Adipocyte (in vitro differentiated cells): ENCODE measurements around the gene USP40.
A peak's percentile ranks its signal among the peaks of the same experiment; 100 is the strongest.

ENCODE experiments used
- DNase-seq: peaks from one replicate; pipeline ENCODE4 v3.0.0-alpha.2; 2015; ENCODE audit warnings: low read depth
- H3K27me3 ChIP-seq: replicated peaks from 2 replicates; pipeline ENCODE4 v1.7.0; 2013; ENCODE audit warnings: mild to moderate bottlenecking, low read length, moderate library complexity; ENCODE audit not compliant: control insufficient read depth, insufficient read depth
- H3K36me3 ChIP-seq: 2 replicates; pipeline ENCODE4 v1.7.0; 2013; ENCODE audit warnings: low read length, mild to moderate bottlenecking, moderate library complexity; ENCODE audit not compliant: control insufficient read depth, insufficient read depth, severe bottlenecking
- H3K4me1 ChIP-seq: 2 replicates; pipeline ENCODE4 v1.7.0; 2013; ENCODE audit warnings: mild to moderate bottlenecking, low read length, moderate library complexity; ENCODE audit not compliant: control insufficient read depth, insufficient read depth
- H3K4me3 ChIP-seq: 2 replicates; pipeline ENCODE4 v1.7.0; 2013; ENCODE audit warnings: mild to moderate bottlenecking, low read length, moderate library complexity
- H3K9ac ChIP-seq: 2 replicates; pipeline ENCODE4 v1.7.0; 2013; ENCODE audit warnings: mild to moderate bottlenecking, low read length, moderate library complexity
- H3K9me3 ChIP-seq: 2 replicates; pipeline ENCODE4 v1.7.0; 2013; ENCODE audit warnings: mild to moderate bottlenecking, low read length, moderate library complexity; ENCODE audit not compliant: control insufficient read depth

USP40 gene

GRCh38 chr2:233453111-233453915 is 113.3 kb downstream of the USP40 start:
- Histone ChIP-seq H3K9ac (no peak overlapping the region), H3K4me3 (no peak overlapping the region), H3K9me3 (no peaks in the 10 kb centered on the region), H3K4me1 (no peaks in the 10 kb centered on the region), H3K36me3 (peaks cover 31% of the 10 kb centered on the region), H3K27me3 (no peaks in the 10 kb centered on the region)
- no peak for DNase-seq

- Histone ChIP-seq H3K9me3 (no peaks in the 10 kb centered on the region), H3K27me3 (no peaks in the 10 kb centered on the region), H3K4me3 (no peak overlapping the region), H3K4me1 (no peaks in the 10 kb centered on the region), H3K36me3 (peaks cover 24% of the 10 kb centered on the region), H3K9ac (no peak overlapping the region)
- DNase-seq = no peak
Observed at GRCh38 chr2:233451950-233452349, 114.6 kb downstream of the USP40 start.

GRCh38 chr2:233450864-233451575 is 115.6 kb downstream of the USP40 start:
- Histone ChIP-seq H3K4me3 (no peak overlapping the region), H3K27me3 (no peaks in the 10 kb centered on the region), H3K4me1 (peaks cover 7% of the 10 kb centered on the region), H3K9me3 (no peaks in the 10 kb centered on the region), H3K36me3 (peaks cover 19% of the 10 kb centered on the region), H3K9ac (no peak overlapping the region)
- no peak for DNase-seq

GRCh38 chr2:233449921-233450863 is 116.4 kb downstream of the USP40 start:
- no peak for DNase-seq
- Histone ChIP-seq H3K4me1 (peaks cover 10% of the 10 kb centered on the region), H3K27me3 (no peaks in the 10 kb centered on the region), H3K36me3 (peaks cover 16% of the 10 kb centered on the region), H3K9me3 (no peaks in the 10 kb centered on the region), H3K9ac (no peak overlapping the region), H3K4me3 (no peak overlapping the region)

GRCh38 chr2:233449081-233449901 is 117.3 kb downstream of the USP40 start:
- Histone ChIP-seq H3K27me3 (no peaks in the 10 kb centered on the region), H3K9ac (no peak overlapping the region), H3K36me3 (peaks cover 8% of the 10 kb centered on the region), H3K9me3 (no peaks in the 10 kb centered on the region), H3K4me1 (peaks cover 10% of the 10 kb centered on the region), H3K4me3 (no peak overlapping the region)
- peak; percentile 83 for DNase-seq

GRCh38 chr2:233448575-233448974 is 118.0 kb downstream of the USP40 start:
- H3K27me3 ChIP-seq = no peaks in the 10 kb centered on the region
- peaks cover 10% of the 10 kb centered on the region for H3K4me1 ChIP-seq
- no peak overlapping the region for H3K9ac ChIP-seq
- H3K9me3 ChIP-seq = no peaks in the 10 kb centered on the region
- DNase-seq = no peak
- H3K36me3 ChIP-seq = peaks cover 8% of the 10 kb centered on the region
- H3K4me3 ChIP-seq = no peak overlapping the region

GRCh38 chr2:233448220-233448559 is 118.4 kb downstream of the USP40 start:
- Histone ChIP-seq H3K4me1 (peaks cover 10% of the 10 kb centered on the region), H3K4me3 (no peak overlapping the region), H3K27me3 (no peaks in the 10 kb centered on the region), H3K9ac (no peak overlapping the region), H3K9me3 (no peaks in the 10 kb centered on the region), H3K36me3 (peaks cover 8% of the 10 kb centered on the region)
- DNase-seq = no peak

GRCh38 chr2:233447506-233448219 is 118.9 kb downstream of the USP40 start:
- Histone ChIP-seq H3K36me3 (peaks cover 8% of the 10 kb centered on the region), H3K4me3 (no peak overlapping the region), H3K4me1 (peaks cover 10% of the 10 kb centered on the region), H3K9me3 (no peaks in the 10 kb centered on the region), H3K27me3 (no peaks in the 10 kb centered on the region), H3K9ac (no peak overlapping the region)
- no peak for DNase-seq

- Histone ChIP-seq H3K27me3 (no peaks in the 10 kb centered on the region), H3K9me3 (no peaks in the 10 kb centered on the region), H3K4me1 (peaks cover 10% of the 10 kb centered on the region), H3K4me3 (no peak overlapping the region), H3K9ac (no peak overlapping the region), H3K36me3 (no peaks in the 10 kb centered on the region)
- no peak for DNase-seq
Observed at GRCh38 chr2:233446606-233447305, 119.8 kb downstream of the USP40 start.

GRCh38 chr2:233446121-233446520 is 120.5 kb downstream of the USP40 start:
- no peak overlapping the region for H3K4me3 ChIP-seq
- H3K36me3 ChIP-seq = no peaks in the 10 kb centered on the region
- no peaks in the 10 kb centered on the region for H3K27me3 ChIP-seq
- peaks cover 10% of the 10 kb centered on the region for H3K4me1 ChIP-seq
- DNase-seq = no peak
- H3K9me3 ChIP-seq = no peaks in the 10 kb centered on the region
- H3K9ac ChIP-seq = no peak overlapping the region
